Stimulated activated CD8-positive, alpha-beta memory T cell treated with anti-CD3 and anti-CD28 coated beads, Interleukin-7, amount 100 ng/mL, for 1 hour (primary cell): Measurements from ENCODE around the gene MEF2D.

Experiments used
- DNase-seq, 2 donors: peaks; one replicate each; pipeline ENCODE4 v3.0.0-alpha.2; 2020; ENCODE audit warnings: low read depth in 2 of 2

The MEF2D gene

GRCh38 chr1:156488566-156489165, 11.9 kb downstream of the MEF2D start:
- no peak for DNase-seq

DNA sequence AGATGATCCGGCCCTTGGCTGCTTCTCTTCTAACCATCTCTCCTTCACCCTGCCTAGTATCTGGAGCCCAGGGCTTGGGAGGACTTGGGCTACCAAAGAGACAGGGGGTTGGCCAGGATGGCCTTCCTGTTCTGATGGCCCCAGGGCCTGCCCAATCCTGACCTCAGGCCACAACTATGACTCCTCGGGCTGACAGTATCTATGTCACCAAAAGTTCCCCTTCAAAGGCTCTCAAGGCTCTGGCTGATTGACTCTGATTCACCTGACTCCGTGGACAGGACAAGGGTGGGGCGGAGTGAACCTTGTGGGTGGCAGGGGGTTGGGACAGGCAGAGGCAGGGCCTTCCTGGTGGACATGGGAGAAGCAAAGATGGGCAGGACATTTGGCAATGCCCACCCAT, 12.7 kb downstream of the MEF2D start:
- DNase-seq: no peak

DNA sequence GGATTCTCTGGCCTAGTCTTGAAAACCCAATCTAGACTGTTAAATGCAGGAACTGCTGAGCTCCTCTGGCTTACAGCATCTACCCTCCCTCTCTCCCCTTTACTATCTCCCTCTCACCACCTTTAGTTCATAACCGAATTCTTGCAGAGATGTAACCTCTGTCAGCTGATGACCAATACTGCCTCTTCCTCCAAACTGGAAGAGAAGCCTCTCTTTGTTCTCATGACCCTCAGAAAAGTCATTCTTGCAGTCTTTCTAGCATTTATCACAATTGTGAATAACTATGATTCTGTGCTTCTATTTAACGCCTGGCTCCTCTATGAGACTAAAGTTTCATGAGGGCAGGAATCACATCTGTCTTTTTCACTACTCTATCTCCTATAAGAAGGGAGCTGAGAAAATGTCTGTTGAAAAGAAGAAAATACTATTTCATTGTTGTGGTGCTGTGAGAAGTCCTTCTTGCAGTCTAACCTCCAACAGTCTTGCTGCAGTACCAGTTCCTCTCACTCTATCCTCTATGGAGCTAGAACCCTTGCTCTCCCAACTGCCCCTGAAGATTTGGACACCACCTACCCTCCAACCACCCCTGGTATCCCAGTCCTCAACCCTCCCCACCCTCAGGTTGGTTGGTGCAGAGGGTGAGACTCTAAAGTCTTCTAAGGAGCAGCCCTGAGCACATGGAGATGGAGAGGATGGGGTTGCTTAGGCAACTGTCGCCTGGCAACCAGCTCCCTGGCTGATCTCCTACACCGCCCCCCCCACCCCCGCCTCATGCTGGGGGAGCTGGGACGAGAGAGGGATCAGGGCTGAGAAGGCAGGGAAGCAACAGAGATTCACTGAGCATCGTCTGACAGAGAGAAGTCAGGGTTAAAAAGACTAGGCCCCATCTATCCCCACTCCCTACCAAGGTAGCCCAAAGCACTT, 13.9 kb downstream of the MEF2D start:
- no peak for DNase-seq

GRCh38 chr1:156485984-156486383, 14.6 kb downstream of the MEF2D start:
- DNase-seq: no peak

DNA sequence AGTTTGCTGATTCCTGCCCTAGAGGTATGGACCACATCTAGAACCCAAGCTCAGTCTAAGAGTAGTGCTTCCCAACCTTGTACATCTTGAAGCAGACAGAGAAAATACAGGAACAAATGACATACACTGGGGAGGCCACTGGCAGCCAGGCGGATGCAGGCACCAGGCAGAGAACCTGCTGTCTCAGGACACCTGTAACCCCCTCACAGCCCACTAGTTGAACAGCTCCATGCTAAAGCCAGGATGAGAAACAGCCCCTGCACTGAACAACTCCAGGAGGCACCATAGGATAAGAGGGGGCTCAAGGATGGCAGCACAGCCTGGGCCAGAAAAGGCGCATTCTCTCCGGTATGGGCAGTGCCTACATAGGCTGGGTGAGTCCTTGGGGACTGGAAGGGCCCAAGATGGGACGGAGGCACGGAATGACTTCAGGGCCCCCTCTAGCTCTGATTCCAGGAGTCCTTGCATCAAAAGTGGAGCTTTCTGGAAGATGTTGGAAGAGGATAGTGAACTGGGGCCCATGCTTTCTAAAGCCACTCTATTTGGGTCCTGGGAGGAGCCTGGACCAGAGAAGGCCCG, 16.0 kb downstream of the MEF2D start:
- DNase-seq: no peak

DNA sequence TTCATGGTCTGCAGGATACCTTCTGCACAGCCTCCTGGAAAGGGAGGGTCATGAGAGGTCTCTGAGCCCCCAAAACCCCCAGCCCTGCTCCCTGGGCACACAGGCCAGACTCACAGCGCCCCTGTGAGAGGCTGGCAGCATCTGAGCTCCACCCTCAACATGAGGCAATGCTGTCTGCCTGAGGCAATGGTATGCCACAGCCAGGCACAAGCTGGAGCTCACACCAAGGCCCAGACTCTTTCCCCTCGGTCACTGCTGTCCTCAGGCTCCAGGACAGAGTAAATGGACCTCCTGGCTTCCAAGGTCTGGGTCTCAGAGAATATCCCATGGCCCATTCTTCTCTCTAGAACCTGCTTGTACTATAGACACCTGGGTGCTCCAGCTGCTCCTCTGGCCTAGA, 17.2 kb downstream of the MEF2D start:
- DNase-seq: no peak

DNA sequence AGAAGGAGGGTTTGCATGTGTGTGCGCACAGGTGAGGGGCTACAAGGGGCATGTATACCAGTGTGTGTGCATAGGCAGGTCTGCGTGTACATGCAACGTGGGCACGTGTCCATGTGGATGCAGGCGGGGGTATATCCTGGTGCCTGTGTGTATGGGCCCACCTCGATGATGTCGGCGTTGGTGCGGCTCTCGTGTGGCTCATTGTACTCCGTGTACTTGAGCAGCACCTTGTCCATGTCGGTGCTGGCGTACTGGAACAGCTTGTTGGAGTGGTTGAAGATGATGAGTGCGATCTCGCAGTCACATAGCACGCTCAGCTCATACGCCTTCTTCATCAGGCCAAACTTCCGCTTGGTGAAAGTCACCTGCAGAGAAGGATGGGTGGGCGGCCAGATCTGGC, 18.3 kb downstream of the MEF2D start:
- DNase-seq: no peak

DNA sequence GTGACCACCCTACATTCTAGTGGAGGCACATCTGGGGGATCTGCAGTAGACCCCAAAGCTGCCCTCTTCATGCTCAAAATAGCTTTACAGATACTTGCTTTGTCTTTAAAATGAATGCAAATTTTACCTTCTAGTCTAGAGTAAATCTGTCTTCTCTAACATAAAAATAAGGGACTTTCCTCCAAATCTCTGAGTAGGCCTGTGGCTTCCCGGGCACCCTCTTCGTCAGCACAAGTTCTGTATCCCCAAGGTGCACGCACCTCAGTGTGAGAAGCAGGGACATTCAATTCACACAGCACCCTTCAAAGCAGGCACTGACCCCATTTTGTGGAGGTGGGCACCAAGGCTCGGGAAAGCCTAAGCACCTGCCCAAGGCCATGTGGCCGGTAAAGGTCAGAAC, 19.0 kb downstream of the MEF2D start:
- DNase-seq: no peak

- DNase-seq: peak; percentile 59 to 62
Observed at GRCh38 chr1:156480411-156481192, 20.0 kb downstream of the MEF2D start.

DNA sequence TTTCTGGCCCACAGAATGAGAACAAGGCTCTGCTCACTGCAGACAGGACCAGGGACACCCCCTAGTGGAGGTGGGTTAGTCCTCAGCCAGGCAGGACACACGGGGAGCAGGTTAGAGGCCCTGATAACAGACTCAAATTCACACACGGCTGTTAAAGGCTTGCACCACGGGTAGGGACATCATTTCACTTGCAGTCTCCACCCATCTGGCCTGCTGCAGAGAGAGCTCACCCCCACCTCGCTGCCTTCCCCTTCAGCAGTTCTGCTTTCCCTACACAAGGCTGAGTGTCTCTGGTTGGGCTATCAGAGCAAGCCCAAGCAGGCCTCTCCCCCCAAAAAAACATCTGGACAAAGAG, 20.6 kb downstream of the MEF2D start:
- DNase-seq: no peak

GRCh38 chr1:156479093-156480015, 21.2 kb downstream of the MEF2D start:
- DNase-seq: no peak

DNA sequence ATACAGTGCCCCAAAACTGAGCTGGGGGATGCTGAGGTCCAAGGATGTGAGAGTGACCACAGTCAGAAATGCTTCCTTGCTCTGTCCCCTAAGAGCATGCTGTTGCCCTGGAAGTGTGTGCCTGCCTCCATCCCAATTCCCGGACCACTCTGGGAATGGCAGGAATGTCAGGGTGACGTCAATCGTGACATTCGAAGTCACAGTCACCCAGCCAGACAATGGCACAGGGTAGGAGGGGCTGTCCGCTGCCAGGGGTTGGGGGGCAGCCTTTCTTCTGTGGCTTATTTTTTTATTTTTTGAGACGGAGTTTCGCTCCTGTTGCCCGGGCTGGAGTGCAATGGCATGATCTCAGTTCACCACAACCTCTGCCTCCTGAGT, 22.3 kb downstream of the MEF2D start:
- no peak for DNase-seq

DNA sequence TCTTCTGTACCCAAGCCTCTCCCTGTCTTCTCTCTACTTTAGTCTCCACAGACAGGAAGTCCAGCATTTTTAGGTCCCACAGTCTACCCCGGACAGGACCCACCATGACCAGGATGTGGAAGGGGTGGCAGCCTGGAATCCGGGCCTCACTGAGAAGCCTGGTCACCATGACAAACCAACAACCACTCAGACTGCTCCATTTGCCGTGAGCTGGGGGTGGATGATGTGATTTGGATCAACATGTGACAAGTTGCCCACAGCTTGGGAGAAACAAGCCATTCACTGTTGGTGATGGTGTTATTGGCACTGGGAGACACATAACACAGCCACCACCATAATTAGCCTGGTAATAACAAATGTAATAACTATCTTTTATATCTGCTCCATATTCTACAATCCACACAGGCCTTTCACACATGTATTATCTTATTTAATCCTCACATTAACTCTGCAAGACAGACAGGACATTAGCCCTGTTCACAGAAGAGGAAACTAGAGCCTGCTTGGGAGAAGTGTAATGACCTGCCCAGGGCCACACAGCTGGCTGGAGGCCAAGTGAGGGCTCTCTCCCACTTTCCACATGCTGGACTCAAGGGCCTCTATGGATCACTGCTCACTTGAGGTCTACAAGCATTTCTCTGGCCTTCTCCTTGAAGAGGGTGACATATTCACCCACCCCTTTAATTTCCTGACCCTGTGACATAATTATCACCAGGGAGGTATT, 22.9 kb downstream of the MEF2D start:
- DNase-seq: no peak

DNA sequence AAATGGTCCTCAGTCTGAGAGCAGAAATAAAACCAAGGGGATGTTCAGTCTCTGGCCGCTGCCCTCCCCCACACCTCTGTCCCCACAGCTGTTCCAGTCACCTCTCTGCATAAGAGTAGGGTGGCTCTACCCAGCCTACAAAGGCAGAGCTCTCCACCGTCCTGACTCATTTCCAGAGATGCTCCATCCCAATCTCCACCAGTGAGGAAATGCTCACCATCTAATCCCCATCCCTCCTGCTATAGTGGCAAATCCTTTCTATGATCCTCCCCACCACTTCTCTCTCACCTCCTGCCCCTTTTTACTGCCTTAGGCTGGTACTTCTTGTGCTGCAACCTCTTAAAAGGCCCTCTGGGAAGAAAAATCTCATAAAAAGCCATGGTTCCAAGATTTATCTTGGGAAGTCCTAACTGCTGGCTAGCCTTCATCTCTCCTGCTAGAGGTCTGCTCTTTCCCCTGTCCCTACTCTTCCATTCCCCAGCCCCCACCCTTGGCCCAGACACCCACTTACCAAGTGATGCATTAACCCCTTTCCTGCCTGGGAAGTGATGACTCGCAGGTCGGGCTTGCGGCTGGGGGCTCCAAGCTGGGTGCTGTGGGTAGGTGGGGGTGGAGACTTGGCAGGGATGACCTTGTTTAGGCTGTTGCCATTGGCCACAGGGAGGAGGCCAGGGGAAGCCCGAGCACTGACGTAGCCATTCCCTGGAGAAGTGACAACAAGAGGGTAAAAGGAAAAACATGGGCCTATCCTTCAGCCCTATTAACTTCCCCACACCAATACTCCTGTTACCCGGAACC, 23.9 kb downstream of the MEF2D start:
- no peak for DNase-seq

GRCh38 chr1:156475568-156476500, 24.7 kb downstream of the MEF2D start:
- DNase-seq: no peak

GRCh38 chr1:156474966-156475365, 25.6 kb downstream of the MEF2D start:
- DNase-seq: no peak

GRCh38 chr1:156471496-156472490, 28.8 kb downstream of the MEF2D start:
- no peak for DNase-seq
